ENCODE measurements around the gene TMEM147.

GRCh38 chr19:35552534-35553384 is 7.3 kb downstream of the TMEM147 start:
- TF ChIP-seq CTCF (tag by site-specific recombination; IDR thresholded peaks at IDR 0.05) (no peak), ZBTB21 (tag by site-specific recombination; IDR thresholded peaks at IDR 0.05) (no peak), ZNF292 (tag by site-specific recombination; IDR thresholded peaks at IDR 0.05; ENCODE audit: borderline replicate concordance, low read depth) (no peak), ZNF530 (tag by site-specific recombination; IDR thresholded peaks at IDR 0.05; ENCODE audit: low read depth) (no peak), ZNF202 (tag by site-specific recombination; IDR thresholded peaks at IDR 0.05; ENCODE audit: borderline replicate concordance) (no peak), BCL6B (tag by site-specific recombination; IDR thresholded peaks at IDR 0.05) (no peak), SALL2 (tag by site-specific recombination; IDR thresholded peaks at IDR 0.05; ENCODE audit: borderline replicate concordance) (0 out of 2 replicates have a peak, but pooled peaks have one; percentile 57), PRDM10 (tag by site-specific recombination; IDR thresholded peaks at IDR 0.05) (no peak), KLF17 (tag by site-specific recombination; IDR thresholded peaks at IDR 0.05) (no peak), ZBTB8A (tag by site-specific recombination; IDR thresholded peaks at IDR 0.05) (no peak), ZFP37 (tag by site-specific recombination; IDR thresholded peaks at IDR 0.05) (no peak)

Measured in HEK293 (cell line).